Activated naive CD4-positive, alpha-beta T cell treated with anti-CD3 and anti-CD28 coated beads, Interleukin-2, amount 10 ng/mL, durations not matched to agents 7 days and 5 days (primary cell): ENCODE data around the gene MT3.

ENCODE experiments used
- CTCF ChIA-PET: fragments of 350-600 bp; sonication (Branson Sonifier 250); formaldehyde crosslinking; loops from one replicate; lab custom pipeline; 2021; ENCODE audit warnings: antibody characterized with exemption; lab: Charles Lee
- DNase-seq: peaks from one replicate; pipeline ENCODE4 v3.0.0-alpha.2; 2020
- H3K27ac Mint-ChIP-seq: one replicate; pipeline ENCODE4 v1.8.0; 2021; ENCODE audit warnings: mild to moderate bottlenecking, moderate library complexity, mixed read lengths
- H3K27me3 Mint-ChIP-seq: one replicate; pipeline ENCODE4 v1.8.0; 2021; ENCODE audit warnings: mild to moderate bottlenecking, mixed read lengths
- H3K36me3 Mint-ChIP-seq: one replicate; pipeline ENCODE4 v1.8.0; 2021; ENCODE audit warnings: mixed read lengths
- H3K4me1 Mint-ChIP-seq: one replicate; pipeline ENCODE4 v1.8.0; 2021; ENCODE audit warnings: mixed read lengths
- H3K4me3 Mint-ChIP-seq: one replicate; pipeline ENCODE4 v1.8.0; 2021; ENCODE audit warnings: mild to moderate bottlenecking, moderate library complexity, mixed read lengths
- H3K9me3 Mint-ChIP-seq: one replicate; pipeline ENCODE4 v1.8.0; 2021; ENCODE audit warnings: mixed read lengths

The MT3 gene

GRCh38 chr16:56632848-56633365 is 43.6 kb downstream of the MT3 start:
- Mint-ChIP-seq H3K4me1 (peaks cover 35% of the 10 kb centered on the region), H3K4me3 (peak overlapping the region; percentile 35), H3K9me3 (no peaks in the 10 kb centered on the region), H3K36me3 (no peaks in the 10 kb centered on the region), H3K27me3 (peaks cover 98% of the 10 kb centered on the region), H3K27ac (no peak overlapping the region)
- CTCF ChIA-PET, result no interaction called here
- no peak for DNase-seq

- Mint-ChIP-seq H3K9me3 (no peaks in the 10 kb centered on the region), H3K4me3 (no peak overlapping the region), H3K27ac (no peak overlapping the region), H3K4me1 (peaks cover 39% of the 10 kb centered on the region), H3K36me3 (no peaks in the 10 kb centered on the region), H3K27me3 (peaks cover 100% of the 10 kb centered on the region)
- CTCF ChIA-PET, result no interaction called here
- DNase-seq, result no peak
Measured at GRCh38 chr16:56633535-56633934, 44.2 kb downstream of the MT3 start.

GRCh38 chr16:56634715-56635440 is 45.5 kb downstream of the MT3 start:
- no peak for DNase-seq
- Mint-ChIP-seq H3K4me1 (peaks cover 41% of the 10 kb centered on the region), H3K9me3 (no peaks in the 10 kb centered on the region), H3K27ac (peak overlapping the region; percentile 45), H3K36me3 (no peaks in the 10 kb centered on the region), H3K4me3 (peak overlapping the region; percentile 49), H3K27me3 (peaks cover 100% of the 10 kb centered on the region)
- CTCF ChIA-PET, result no interaction called here

GRCh38 chr16:56635441-56635967 is 46.2 kb downstream of the MT3 start:
- H3K36me3 Mint-ChIP-seq, result no peaks in the 10 kb centered on the region
- peaks cover 100% of the 10 kb centered on the region for H3K27me3 Mint-ChIP-seq
- DNase-seq, result peak; percentile 35
- H3K4me3 Mint-ChIP-seq, result peak overlapping the region; percentile 40
- H3K4me1 Mint-ChIP-seq, result peaks cover 41% of the 10 kb centered on the region
- CTCF ChIA-PET, result no interaction called here
- no peaks in the 10 kb centered on the region for H3K9me3 Mint-ChIP-seq
- H3K27ac Mint-ChIP-seq, result no peak overlapping the region

- CTCF ChIA-PET, result no interaction called here
- no peak for DNase-seq
- Mint-ChIP-seq H3K9me3 (no peaks in the 10 kb centered on the region), H3K4me1 (peaks cover 38% of the 10 kb centered on the region), H3K27ac (peak overlapping the region; percentile 7), H3K4me3 (no peak overlapping the region), H3K27me3 (peaks cover 95% of the 10 kb centered on the region), H3K36me3 (no peaks in the 10 kb centered on the region)
Measured at GRCh38 chr16:56636616-56637413, 47.5 kb downstream of the MT3 start.

- no peak within 1 kb of the TSS for H3K27ac Mint-ChIP-seq
- H3K4me1 Mint-ChIP-seq, result peaks cover 40% of the 10 kb centered on the region
- H3K4me3 Mint-ChIP-seq, result peak within 1 kb of the TSS; percentile 24
- H3K9me3 Mint-ChIP-seq, result no peaks in the 10 kb centered on the region
- H3K36me3 Mint-ChIP-seq, result no peaks in the 10 kb centered on the region
- DNase-seq, result peak; percentile 38
- CTCF ChIA-PET, result interaction anchor here (1.6 kb wide), 1 partner anchor 37 kb away, joined by 4 read pairs; no protein-coding TSS in a partner anchor
- H3K27me3 Mint-ChIP-seq, result peaks cover 95% of the 10 kb centered on the region
Measured at GRCh38 chr16:56637814-56638750, 48.8 kb downstream of the MT3 start, which contains the start of gene MT1A. Gene MT1A (plus strand): TSS chr16:56638666. CDS start chr16:56638739, 73 bp downstream.

GRCh38 chr16:56639045-56639444 is 49.7 kb downstream of the MT3 start:
- H3K27me3 Mint-ChIP-seq, result peaks cover 95% of the 10 kb centered on the region
- no peaks in the 10 kb centered on the region for H3K36me3 Mint-ChIP-seq
- CTCF ChIA-PET, result interaction anchor here (1.0 to 1.6 kb wide), 2 partner anchors 38 to 64 kb away, joined by 3 to 4 read pairs; no protein-coding TSS in a partner anchor
- no peak overlapping the region for H3K4me3 Mint-ChIP-seq
- H3K27ac Mint-ChIP-seq, result no peak overlapping the region
- no peak for DNase-seq
- no peaks in the 10 kb centered on the region for H3K9me3 Mint-ChIP-seq
- peaks cover 49% of the 10 kb centered on the region for H3K4me1 Mint-ChIP-seq

GRCh38 chr16:56640076-56640475 is 50.7 kb downstream of the MT3 start:
- Mint-ChIP-seq H3K4me1 (peaks cover 51% of the 10 kb centered on the region), H3K9me3 (no peaks in the 10 kb centered on the region), H3K27ac (no peak overlapping the region), H3K36me3 (no peaks in the 10 kb centered on the region), H3K4me3 (no peak overlapping the region), H3K27me3 (peaks cover 95% of the 10 kb centered on the region)
- CTCF ChIA-PET, result interaction anchor here (1.0 kb wide), 1 partner anchor 62 kb away, joined by 3 read pairs; no protein-coding TSS in a partner anchor
- no peak for DNase-seq
